ENCODE results near the gene UGT2A3. TPM values are rescaled to one million over a fixed set of nuclear protein-coding genes. Genes with fewer than 3 reads are reported as not detected.

Gene UGT2A3
- total and polyA plus RNA-seq, 4 donors = 16.3 to 41.4 (median 28.2) TPM

DNA sequence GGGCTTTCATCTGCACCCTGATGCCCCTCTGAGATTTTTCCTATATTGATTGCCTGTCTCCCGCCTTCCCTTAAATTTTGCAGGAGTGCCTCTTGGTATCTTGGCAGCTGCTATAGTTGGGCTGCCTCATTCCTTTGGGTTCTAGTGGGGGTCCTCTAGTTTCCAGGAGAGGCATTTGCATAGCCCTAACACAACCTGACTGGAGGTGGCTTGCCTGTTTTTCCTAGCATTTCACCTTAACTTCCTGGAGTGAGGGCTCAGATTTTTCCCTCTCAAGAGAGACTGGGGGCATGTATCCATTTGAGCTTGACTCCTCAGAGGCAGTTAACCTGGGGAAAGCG lies 46.0 kb downstream of the UGT2A3 start:
- Histone ChIP-seq H3K4me3 (ENCODE audit: low read depth in 1 of 3, low read length in 3 of 3) (peak overlapping the region; percentile 41 to 65 (median 55)), H3K36me3 (ENCODE audit: control insufficient read depth in 4 of 4, insufficient read depth in 3 of 4, low read depth in 1 of 4, low read length in 3 of 4) (no peaks in the 10 kb centered on the region), H3K27me3 (ENCODE audit: control insufficient read depth in 4 of 4, insufficient read depth in 4 of 4, low read length in 3 of 4) (no peaks in the 10 kb centered on the region), H3K4me1 (ENCODE audit: control insufficient read depth in 4 of 4, insufficient read depth in 4 of 4, low read length in 3 of 4) (peaks cover 3 to 41% (median 29%) of the 10 kb centered on the region in 4 donors), H3K9ac (ENCODE audit: low read depth in 1 of 2, low read length in 2 of 2) (peak overlapping the region; percentile 60 to 92), H3K9me3 (ENCODE audit: control insufficient read depth in 4 of 4, low read length in 3 of 4) (no peaks in the 10 kb centered on the region), H3K27ac (ENCODE audit: low read depth in 1 of 2, low read length in 2 of 2) (peak overlapping the region; percentile 92 to 93)
- 33% methylated on average over 2 of the region's 2 CpGs for WGBS
- no peak for TF ChIP-seq SP1 (IDR thresholded peaks at IDR 0.05)
- TF ChIP-seq, protein P1, sequence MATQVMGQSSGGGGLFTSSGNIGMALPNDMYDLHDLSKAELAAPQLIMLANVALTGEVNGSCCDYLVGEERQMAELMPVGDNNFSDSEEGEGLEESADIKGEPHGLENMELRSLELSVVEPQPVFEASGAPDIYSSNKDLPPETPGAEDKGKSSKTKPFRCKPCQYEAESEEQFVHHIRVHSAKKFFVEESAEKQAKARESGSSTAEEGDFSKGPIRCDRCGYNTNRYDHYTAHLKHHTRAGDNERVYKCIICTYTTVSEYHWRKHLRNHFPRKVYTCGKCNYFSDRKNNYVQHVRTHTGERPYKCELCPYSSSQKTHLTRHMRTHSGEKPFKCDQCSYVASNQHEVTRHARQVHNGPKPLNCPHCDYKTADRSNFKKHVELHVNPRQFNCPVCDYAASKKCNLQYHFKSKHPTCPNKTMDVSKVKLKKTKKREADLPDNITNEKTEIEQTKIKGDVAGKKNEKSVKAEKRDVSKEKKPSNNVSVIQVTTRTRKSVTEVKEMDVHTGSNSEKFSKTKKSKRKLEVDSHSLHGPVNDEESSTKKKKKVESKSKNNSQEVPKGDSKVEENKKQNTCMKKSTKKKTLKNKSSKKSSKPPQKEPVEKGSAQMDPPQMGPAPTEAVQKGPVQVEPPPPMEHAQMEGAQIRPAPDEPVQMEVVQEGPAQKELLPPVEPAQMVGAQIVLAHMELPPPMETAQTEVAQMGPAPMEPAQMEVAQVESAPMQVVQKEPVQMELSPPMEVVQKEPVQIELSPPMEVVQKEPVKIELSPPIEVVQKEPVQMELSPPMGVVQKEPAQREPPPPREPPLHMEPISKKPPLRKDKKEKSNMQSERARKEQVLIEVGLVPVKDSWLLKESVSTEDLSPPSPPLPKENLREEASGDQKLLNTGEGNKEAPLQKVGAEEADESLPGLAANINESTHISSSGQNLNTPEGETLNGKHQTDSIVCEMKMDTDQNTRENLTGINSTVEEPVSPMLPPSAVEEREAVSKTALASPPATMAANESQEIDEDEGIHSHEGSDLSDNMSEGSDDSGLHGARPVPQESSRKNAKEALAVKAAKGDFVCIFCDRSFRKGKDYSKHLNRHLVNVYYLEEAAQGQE (IDR thresholded peaks at IDR 0.05) = no peak
- no peak for TF ChIP-seq RXRA (IDR thresholded peaks at IDR 0.05)
- TF ChIP-seq, protein P2, sequence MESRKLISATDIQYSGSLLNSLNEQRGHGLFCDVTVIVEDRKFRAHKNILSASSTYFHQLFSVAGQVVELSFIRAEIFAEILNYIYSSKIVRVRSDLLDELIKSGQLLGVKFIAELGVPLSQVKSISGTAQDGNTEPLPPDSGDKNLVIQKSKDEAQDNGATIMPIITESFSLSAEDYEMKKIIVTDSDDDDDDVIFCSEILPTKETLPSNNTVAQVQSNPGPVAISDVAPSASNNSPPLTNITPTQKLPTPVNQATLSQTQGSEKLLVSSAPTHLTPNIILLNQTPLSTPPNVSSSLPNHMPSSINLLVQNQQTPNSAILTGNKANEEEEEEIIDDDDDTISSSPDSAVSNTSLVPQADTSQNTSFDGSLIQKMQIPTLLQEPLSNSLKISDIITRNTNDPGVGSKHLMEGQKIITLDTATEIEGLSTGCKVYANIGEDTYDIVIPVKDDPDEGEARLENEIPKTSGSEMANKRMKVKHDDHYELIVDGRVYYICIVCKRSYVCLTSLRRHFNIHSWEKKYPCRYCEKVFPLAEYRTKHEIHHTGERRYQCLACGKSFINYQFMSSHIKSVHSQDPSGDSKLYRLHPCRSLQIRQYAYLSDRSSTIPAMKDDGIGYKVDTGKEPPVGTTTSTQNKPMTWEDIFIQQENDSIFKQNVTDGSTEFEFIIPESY (IDR thresholded peaks at IDR 0.05) = no peak
- no peak for TF ChIP-seq JUND (IDR thresholded peaks at IDR 0.05)
- TF ChIP-seq, protein P3, sequence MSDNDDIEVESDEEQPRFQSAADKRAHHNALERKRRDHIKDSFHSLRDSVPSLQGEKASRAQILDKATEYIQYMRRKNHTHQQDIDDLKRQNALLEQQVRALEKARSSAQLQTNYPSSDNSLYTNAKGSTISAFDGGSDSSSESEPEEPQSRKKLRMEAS (IDR thresholded peaks at IDR 0.05) = no peak
- no peak for DNase-seq (ENCODE audit: low spot score)

DNA sequence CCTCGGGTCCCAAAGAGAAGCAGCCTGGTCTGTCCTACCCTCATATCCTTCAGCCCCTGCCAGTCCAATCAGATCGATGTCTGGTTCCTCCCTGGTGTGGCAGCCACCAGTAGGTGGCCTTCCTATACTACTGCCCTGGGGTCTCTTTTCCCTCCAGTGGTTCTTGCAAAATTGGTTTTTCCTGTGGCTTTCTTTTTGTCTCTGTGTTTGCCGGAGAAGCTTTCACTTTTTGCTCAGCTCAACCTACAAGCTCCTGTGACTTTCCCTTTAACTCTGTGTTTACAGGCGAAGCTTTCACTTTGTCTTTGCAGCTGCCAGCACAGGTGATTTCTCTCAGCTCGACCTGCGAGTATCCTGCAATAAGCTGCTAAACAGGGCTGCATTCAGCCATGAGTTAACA lies 46.8 kb downstream of the UGT2A3 start:
- TF ChIP-seq, protein P3 (IDR thresholded peaks at IDR 0.05) = no peak
- TF ChIP-seq, protein P1 (IDR thresholded peaks at IDR 0.05) = peak; percentile 16
- TF ChIP-seq, protein P2 (IDR thresholded peaks at IDR 0.05) = no peak
- TF ChIP-seq, protein P4, sequence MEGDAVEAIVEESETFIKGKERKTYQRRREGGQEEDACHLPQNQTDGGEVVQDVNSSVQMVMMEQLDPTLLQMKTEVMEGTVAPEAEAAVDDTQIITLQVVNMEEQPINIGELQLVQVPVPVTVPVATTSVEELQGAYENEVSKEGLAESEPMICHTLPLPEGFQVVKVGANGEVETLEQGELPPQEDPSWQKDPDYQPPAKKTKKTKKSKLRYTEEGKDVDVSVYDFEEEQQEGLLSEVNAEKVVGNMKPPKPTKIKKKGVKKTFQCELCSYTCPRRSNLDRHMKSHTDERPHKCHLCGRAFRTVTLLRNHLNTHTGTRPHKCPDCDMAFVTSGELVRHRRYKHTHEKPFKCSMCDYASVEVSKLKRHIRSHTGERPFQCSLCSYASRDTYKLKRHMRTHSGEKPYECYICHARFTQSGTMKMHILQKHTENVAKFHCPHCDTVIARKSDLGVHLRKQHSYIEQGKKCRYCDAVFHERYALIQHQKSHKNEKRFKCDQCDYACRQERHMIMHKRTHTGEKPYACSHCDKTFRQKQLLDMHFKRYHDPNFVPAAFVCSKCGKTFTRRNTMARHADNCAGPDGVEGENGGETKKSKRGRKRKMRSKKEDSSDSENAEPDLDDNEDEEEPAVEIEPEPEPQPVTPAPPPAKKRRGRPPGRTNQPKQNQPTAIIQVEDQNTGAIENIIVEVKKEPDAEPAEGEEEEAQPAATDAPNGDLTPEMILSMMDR (IDR thresholded peaks at IDR 0.05; ENCODE audit: low read depth, low read length, missing input control) = peak; percentile 31
- TF ChIP-seq SP1 (IDR thresholded peaks at IDR 0.05) = no peak
- TF ChIP-seq TAF1 (conservative IDR thresholded peaks at IDR 0.05) = peak; percentile 27
- TF ChIP-seq RAD21 (IDR thresholded peaks at IDR 0.05) = peak; percentile 65 to 73
- peak; percentile 33 for TF ChIP-seq YY1 (IDR thresholded peaks at IDR 0.05)
- TF ChIP-seq FOXA2 (IDR thresholded peaks at IDR 0.05) = no peak
- no peak for TF ChIP-seq GABPA (IDR thresholded peaks at IDR 0.05 in 1 of 2, conservative IDR thresholded peaks at IDR 0.05 in 1 of 2)
- no peak for TF ChIP-seq EGR1 (IDR thresholded peaks at IDR 0.05; ENCODE audit: low read depth in 2 of 2)
- DNase-seq (ENCODE audit: low spot score) = no peak
- H3K4me1 ChIP-seq (ENCODE audit: control insufficient read depth in 4 of 4, insufficient read depth in 4 of 4, low read length in 3 of 4) = peaks cover 3 to 41% (median 29%) of the 10 kb centered on the region in 4 donors
- peak overlapping the region; percentile 92 to 93 for H3K27ac ChIP-seq (ENCODE audit: low read depth in 1 of 2, low read length in 2 of 2)
- no peaks in the 10 kb centered on the region for H3K9me3 ChIP-seq (ENCODE audit: control insufficient read depth in 4 of 4, low read length in 3 of 4)
- 19% methylated on average over 6 of the region's 6 CpGs for WGBS
- peak overlapping the region; percentile 41 to 81 (median 55) for H3K4me3 ChIP-seq (ENCODE audit: low read depth in 1 of 3, low read length in 3 of 3)
- peak overlapping the region; percentile 78 to 92 for H3K9ac ChIP-seq (ENCODE audit: low read depth in 1 of 2, low read length in 2 of 2)
- H3K36me3 ChIP-seq (ENCODE audit: control insufficient read depth in 4 of 4, insufficient read depth in 3 of 4, low read depth in 1 of 4, low read length in 3 of 4) = no peaks in the 10 kb centered on the region
- no peaks in the 10 kb centered on the region for H3K27me3 ChIP-seq (ENCODE audit: control insufficient read depth in 4 of 4, insufficient read depth in 4 of 4, low read length in 3 of 4)
